Measurements from ENCODE around the gene TTYH1. TPM values are rescaled to one million over a fixed set of nuclear protein-coding genes. Genes with fewer than 3 reads are reported as not detected.

TTYH1 gene
- total RNA-seq, 1 donor from 2014 or later = 2.7 TPM

- no peak for DNase-seq (ENCODE audit: low spot score)
Observed at GRCh38 chr19:54422136-54422535, 6.9 kb downstream of the TTYH1 start.

- DNase-seq (ENCODE audit: low spot score) = no peak
Observed at GRCh38 chr19:54424201-54424600, 8.9 kb downstream of the TTYH1 start.

GRCh38 chr19:54424660-54425381, 9.6 kb downstream of the TTYH1 start:
- DNase-seq (ENCODE audit: low spot score) = no peak

- DNase-seq (ENCODE audit: low spot score) = no peak
Observed at GRCh38 chr19:54425382-54425723, 10.1 kb downstream of the TTYH1 start.

GRCh38 chr19:54426291-54426931, 11.1 kb downstream of the TTYH1 start:
- no peak for DNase-seq (ENCODE audit: low spot score)

GRCh38 chr19:54427586-54427985, 12.3 kb downstream of the TTYH1 start:
- DNase-seq (ENCODE audit: low spot score) = no peak

GRCh38 chr19:54428323-54429175, 13.3 kb downstream of the TTYH1 start:
- DNase-seq (ENCODE audit: low spot score) = no peak

GRCh38 chr19:54429176-54429495, 13.9 kb downstream of the TTYH1 start:
- no peak for DNase-seq (ENCODE audit: low spot score)

- DNase-seq (ENCODE audit: low spot score) = no peak
Observed at GRCh38 chr19:54429545-54430227, 14.4 kb downstream of the TTYH1 start.

GRCh38 chr19:54430306-54431254, 15.3 kb downstream of the TTYH1 start:
- DNase-seq (ENCODE audit: low spot score) = peak; percentile 21

- DNase-seq (ENCODE audit: low spot score) = peak; percentile 87
Observed at GRCh38 chr19:54431255-54431838, 16.1 kb downstream of the TTYH1 start.

- DNase-seq (ENCODE audit: low spot score) = no peak
Observed at GRCh38 chr19:54432144-54432738, 17.0 kb downstream of the TTYH1 start.

GRCh38 chr19:54433697-54434096, 18.4 kb downstream of the TTYH1 start:
- DNase-seq (ENCODE audit: low spot score) = no peak

- no peak for DNase-seq (ENCODE audit: low spot score)
Observed at GRCh38 chr19:54434112-54434872, 19.0 kb downstream of the TTYH1 start.

- no peak for DNase-seq (ENCODE audit: low spot score)
Observed at GRCh38 chr19:54434873-54435214, 19.6 kb downstream of the TTYH1 start.

- DNase-seq (ENCODE audit: low spot score) = no peak
Observed at GRCh38 chr19:54435551-54436016, 20.3 kb downstream of the TTYH1 start.

- no peak for DNase-seq (ENCODE audit: low spot score)
Observed at GRCh38 chr19:54436031-54436523, 20.8 kb downstream of the TTYH1 start.

GRCh38 chr19:54436628-54437252, 21.5 kb downstream of the TTYH1 start:
- no peak for DNase-seq (ENCODE audit: low spot score)

Data from mucosa of gallbladder (tissue), 1 donor.